Stimulated activated CD8-positive, alpha-beta memory T cell treated with anti-CD3 and anti-CD28 coated beads, Interleukin-7, amount 100 ng/mL, for 48 hours (primary cell): Measurements from ENCODE around the gene TYW5.
A peak's percentile ranks its signal among the peaks of the same experiment; 100 is the strongest.
"Not testable (repeated sequence)": the region's sequence is repeated elsewhere in the genome, so short reads cannot be mapped to it uniquely, and the experiment has no call there.

Source experiments
- DNase-seq, 2 donors: peaks; one replicate each; pipeline ENCODE4 v3.0.0-alpha.2; 2020; ENCODE audit warnings: low read depth in 1 of 2; ENCODE audit errors: extremely low read depth in 1 of 2

TYW5 gene

DNA sequence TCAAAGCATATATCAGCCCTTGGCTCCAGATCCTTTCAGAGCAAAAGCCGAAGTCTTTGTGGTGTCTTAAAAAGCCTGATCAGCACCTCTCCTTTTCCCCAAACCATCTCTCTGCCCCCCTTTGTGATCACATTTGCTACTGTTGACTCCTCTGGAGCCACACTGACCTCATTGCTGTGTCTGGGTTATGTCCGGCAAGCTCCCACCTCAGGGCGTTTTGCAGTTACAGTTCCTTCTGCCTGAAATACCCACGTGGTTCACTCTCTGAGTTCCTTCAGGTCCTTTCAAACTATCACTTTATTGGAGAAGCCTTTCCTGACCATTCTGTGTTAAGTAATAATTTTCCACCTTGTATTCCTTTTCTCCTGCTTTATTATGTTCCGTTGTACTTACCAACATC is 32.4 kb downstream of the TYW5 start:
- DNase-seq: no peak

DNA sequence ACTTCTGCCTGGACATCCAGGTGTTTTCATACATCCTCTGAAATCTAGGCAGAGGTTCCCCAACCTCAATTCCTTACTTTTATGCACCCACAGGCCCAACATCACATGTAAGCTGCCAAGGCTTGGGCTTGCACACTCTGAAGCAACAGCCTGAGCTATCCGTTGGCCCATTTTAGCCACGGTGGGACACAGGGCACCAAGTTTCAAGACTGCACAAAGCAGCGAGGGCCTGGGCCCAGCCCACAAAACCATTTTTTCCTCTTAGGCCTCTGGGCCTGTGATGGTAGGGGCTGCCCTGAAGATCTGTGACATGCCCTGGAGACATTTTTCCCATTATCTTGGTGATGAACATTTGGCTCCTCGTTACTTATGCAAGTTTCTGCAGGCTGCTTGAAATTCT is 38.3 kb downstream of the TYW5 start:
- DNase-seq: no peak

DNA sequence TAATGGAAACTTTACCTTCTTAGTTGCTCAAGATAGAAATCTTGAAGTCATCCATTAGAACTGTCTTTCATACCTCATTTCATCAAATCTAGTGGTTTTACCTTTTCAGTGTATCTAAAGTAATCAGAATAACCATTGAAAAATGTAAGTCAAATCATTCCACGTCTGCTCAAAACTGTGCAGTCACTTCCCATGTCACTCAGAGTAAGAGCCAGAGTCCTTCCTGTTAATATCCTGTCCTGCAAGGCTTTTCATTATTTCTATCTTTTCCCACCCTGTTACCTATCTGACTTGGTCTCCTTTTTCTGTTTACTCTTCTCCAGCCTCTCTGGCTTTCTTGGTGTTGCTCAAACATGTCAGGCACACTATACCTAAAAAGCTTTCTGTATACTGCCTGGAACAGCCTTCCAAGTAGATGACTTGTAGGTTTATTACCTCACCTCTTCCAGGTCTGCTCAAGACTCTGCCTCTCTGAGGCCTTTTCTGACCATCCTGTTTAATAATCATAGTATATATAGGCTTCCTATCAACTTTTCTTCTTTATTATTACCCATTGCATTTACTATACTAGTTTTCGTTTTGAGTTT is 40.8 kb downstream of the TYW5 start:
- no peak for DNase-seq

DNA sequence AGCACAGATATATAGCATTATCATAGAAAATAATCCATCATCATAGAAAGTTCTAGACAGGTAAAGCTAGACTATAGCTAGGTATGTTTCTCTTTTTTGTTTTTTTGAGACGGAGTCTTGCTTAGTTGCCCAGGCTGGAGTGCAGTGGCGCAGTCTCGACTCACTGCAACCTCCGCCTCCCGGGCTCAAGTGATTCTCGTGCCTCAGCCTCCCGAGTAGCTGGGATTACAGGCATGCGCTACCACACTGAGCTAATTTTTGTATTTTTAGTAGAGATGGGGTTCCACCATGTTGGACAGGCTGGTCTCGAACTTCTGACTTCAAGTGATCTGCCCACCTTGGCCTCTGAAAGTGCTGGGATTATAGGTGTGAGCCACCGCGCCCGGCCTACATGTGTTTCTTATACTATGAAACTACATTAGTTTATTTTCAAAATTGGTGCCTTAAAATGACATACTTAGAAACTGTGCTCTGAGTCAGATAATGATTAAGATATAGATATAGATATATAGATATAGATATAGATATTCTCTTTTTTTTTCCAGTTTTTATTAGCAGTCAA is 42.7 kb downstream of the TYW5 start:
- not testable (repeated sequence) for DNase-seq

DNA sequence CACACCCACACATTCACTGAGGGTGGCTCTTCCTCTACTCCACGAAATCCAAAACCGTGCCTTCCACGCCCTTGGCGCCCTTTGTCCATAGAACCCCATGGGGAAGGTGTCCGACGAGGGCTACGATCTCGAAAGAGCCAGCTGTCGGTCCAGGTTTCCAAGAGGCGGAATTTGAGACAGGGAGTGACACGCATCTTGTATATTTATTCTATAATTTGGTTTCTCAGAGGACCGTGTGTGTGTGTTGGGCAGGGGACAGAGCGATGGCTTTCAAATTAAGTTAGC is 43.5 kb downstream of the TYW5 start:
- no peak for DNase-seq

DNA sequence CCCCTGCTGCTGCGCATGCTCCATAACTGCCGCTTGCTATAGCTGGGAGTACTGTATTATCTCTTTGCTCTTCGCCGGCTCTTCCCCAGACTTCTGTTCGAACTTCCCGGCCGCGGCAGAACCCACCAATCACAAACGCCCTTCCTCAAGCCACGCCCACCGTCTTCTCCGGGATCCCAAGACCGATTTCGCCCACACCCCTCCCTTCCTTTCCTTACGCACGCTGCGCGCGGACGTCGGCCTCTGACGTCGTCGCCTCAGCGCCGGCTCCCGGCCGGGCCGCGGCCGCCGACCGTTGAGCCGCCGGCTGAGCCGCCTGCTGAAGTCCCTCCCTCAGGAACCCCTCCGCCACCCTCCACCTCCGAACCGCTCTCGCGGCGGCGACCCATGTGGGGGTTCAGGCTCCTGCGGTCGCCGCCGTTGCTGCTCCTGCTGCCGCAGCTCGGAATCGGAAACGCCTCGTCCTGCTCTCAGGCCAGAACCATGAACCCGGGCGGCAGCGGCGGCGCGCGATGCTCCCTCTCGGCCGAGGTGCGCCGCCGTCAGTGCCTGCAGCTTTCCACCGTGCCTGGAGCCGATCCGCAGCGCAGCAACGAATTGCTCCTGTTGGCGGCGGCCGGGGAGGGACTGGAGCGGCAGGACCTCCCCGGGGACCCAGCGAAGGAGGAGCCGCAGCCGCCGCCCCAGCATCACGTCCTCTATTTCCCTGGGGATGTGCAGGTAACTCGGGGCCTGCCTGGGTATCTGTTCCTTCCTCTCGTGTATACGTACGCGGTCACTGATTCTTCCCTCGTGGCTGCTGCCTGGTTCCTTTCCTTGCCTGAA is 44.0 kb downstream of the TYW5 start, which contains the start of gene C2orf69:
Gene C2orf69 (plus strand): TSS at position 242 of the 825 bp plus-strand sequence. CDS start 146 bp downstream, at position 388.
- peak; percentile 79 to 92 for DNase-seq

DNA sequence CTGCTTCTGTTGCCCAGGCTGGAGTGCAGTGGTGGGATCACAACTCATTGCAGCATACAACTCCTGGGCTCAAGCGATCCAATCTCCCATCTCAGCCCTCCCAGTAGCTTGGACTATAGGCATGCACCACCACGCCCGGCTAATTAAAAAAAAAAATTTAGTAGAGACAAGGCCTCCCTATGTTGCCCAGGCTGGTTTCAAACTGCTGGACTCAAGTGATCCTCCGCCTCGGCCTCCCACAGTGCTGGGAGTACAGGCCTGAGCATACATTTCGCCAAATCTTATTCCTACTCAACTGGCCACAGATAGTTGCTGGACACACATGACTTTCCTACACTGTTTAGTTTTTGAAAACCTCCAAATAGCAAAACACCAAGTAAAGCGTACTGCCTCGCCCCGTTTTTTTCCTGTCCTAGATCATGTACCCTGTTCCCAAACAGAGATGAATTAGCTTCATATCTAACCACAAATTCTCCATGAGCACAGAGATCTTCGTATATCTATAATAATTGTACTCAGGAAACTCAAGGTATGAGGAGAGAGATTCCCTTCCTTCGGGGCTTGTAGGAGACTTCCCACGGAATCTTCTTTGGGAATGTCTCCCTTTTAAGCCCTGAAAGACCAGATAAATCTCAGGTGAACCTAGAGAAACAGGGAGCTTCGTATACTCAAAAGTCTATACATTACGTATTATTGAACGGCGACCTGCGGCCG is 44.8 kb downstream of the TYW5 start:
- DNase-seq: no peak

DNA sequence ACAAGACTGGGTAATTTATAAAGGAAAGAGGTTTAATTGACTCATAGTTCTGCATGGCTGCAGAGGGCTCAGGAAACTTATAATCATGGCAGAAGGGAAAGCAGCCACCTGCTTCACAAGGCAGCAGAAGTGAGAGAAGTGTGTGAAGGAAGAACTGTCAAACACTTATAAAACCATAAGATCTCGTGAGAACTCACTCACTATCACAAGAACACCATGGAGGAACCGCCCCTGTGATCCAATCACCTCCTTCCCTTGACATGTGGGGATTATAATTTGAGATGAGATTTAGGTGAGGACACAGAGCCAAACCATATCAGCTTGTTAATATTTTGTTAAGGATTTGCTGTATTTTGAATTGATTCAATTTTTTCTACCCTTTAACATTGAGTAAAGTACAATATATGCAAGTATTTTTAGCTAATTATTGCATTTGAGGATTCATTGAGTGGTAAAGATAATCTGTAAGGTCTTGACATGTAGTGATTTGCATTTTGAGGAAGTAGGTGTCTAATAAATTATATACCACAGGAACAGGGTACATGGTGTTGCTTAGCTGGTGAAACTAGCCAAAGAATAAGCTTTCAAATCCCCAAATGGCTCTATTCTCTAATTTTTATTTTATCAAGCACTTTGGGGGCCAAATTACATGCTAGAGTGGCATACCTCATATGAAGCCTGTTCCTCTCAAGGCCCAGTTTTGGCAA is 48.1 kb downstream of the TYW5 start:
- no peak for DNase-seq

DNA sequence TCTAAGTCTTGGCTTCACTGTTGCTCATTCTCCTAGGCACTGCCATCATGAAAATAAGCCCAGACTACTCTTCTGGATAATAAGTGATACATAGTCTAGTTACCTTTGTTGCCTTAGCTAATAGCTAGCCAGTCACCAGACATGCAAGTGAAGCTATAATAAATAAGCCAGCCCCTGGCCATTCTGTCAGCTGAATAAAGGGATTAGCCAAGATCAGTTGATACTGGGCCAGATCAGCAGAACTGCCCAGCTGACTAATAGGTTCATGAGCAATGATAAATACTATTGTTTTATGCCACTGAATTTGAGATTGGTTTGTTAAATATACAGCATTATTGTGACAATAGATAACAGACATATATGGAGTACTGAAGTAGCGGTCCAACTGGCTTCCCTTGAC is 52.2 kb downstream of the TYW5 start:
- DNase-seq: no peak

DNA sequence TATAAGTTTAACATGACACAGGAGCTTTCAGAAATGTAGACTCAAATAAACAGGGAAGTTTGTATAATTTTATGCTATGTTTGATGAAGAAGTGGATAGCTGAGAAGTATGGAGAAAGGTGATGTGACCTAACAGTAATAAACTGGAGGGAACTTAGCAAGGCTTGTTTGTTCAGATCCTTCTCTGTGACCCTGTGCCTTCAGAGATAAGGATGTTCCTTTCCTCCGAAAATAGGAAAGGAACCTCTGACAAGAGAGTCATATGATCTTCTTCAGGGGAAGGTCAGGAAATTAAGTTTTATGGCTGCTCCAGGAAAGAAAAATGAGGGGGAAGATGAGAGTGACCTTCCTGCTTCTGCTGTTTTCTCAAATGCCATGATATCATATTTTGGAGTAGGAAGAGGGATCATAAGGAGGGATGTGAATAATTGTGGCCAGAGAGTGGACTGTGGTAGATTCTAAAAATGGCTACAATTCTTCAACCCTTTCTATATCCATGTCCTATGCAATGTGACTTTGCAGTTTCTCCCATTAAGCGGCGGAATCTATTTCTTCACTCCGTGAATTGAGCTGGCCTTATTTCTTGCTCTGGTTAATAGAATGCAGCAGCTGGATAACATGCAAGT is 52.7 kb downstream of the TYW5 start:
- no peak for DNase-seq

DNA sequence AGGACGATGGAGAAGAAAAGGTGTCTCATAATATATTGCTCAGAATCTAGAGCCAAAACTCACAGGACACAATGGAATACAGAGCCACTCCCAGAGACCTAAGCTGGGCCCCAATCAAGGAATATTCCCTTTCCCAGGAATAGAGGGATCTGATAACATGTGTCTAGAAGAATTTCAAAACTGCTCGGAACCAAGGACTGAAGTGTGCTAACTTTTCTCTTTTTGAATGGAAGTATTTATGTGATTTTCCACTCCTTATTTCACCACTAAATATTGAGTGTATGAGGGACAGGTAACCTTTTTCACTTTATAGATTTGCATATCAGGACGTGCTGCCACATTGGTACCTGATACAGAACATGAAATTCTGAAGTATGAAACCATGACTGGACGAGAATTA is 53.3 kb downstream of the TYW5 start:
- no peak for DNase-seq

DNA sequence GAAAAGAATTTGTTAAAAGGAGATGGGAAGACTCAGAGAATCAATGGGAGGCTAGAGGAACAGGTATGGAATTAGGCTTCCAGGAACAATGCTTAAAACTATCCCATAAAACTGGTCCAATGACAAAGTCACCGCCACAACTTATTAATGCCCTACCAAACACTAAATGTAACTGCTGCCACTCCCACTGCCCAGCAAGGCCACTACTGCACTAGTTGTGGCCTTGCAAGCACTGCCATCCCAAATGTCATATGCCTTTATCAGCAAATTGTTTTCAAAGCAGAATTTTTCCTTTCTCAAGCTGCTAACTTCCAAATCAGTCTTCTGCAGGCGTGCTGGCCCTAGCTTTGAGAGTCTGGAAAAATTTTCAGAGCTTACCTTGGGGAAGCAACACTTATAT is 58.7 kb downstream of the TYW5 start:
- DNase-seq: no peak

DNA sequence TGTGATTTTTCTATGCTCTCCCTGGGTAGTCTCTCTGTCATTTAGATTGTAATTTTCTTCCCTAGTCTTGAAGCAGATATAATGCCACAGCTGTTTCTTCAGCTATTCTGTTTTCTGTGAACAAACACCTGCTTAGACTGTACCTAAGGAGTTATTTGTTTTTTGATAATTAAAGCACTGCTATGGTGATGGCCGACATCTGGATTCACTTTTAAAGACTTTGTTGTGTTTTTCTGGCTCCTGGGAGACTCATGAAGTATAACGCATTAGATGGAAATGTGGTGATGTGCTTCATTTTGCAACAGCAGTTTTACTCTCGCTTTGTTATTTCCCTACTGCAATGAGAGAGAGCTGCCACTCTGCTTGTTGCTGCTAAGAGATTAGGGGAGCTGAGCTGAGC is 59.9 kb downstream of the TYW5 start:
- no peak for DNase-seq

DNA sequence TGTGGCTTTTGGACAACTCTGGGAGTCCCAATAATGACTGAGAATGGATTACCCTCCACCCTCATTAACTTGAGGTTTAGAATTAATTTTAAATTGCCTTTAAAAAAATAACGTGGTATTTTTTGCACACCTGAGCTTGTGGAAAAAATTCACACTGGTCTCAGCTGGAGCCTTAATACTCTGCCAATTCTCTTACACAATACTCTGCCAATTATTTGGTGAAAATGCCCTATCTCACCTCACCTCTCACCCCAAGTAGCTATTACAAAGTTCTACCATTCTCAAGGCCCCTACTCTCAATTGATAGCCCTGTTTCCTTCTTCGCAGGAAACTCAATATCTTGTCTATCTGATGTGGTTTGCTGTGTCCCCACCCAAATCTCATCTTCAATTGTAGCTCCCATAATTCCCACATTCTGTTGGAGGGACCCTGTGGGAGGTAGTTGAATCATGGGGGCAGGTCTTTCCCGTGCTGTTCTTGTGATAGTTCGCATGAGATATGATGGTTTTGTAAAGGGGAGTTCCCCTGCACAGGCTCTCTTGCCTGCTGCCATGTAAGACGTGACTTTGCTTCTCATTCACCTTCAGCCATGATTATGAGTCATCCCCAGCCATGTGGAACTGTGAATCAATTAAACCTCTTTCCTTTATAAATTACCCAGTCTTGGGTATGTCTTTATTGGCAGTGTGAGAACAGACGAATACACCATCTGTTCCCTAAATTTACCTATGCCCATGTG is 71.6 kb downstream of the TYW5 start:
- no peak for DNase-seq

DNA sequence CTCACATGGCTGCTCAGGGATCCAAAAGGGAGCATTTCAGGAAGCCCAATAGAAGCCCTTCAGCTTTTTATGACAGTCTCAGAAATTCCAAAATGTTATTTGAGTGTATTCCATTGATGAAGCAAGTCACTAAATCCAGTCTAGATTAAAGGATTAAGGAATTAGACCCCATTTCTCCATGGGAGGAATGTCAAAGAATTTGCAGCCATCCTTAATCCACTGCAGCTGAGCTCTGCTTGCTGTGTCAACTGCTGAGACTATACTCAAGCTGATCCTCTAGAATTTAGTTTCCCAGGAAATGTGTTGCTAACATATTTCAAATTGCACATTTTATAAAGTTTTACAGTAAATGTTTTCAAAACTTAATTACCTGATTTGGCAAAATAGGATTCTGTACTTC is 72.6 kb downstream of the TYW5 start:
- DNase-seq: no peak
